Thyroid gland (tissue), 4 donors: Measurements from ENCODE around the gene ATAD3C.
"Not testable (repeated sequence)": the region's sequence is repeated elsewhere in the genome, so short reads cannot be mapped to it uniquely, and the experiment has no call there.

Experiments
- POLR2A ChIP-seq, 2 donors: fragments of 450-650 bp; IDR thresholded peaks; one replicate each; pipeline ENCODE4 v1.6.1; 2017; ENCODE audit warnings: antibody characterized with exemption in 2 of 2, mild to moderate bottlenecking in 2 of 2, moderate library complexity in 1 of 2
- TF ChIP-seq, protein P1 (sequence below), 6 experiments: fragments of 200-600 bp in 3 of 6; fragments of 450-650 bp in 3 of 6; sonication (generic) in 3 of 6; IDR thresholded peaks; one replicate each; pipeline ENCODE4 v1.5.1; 2016 to 2019; ENCODE audit warnings: antibody characterized with exemption in 6 of 6, mild to moderate bottlenecking in 2 of 6, inconsistent platforms in 1 of 6, moderate library complexity in 1 of 6

DNA sequence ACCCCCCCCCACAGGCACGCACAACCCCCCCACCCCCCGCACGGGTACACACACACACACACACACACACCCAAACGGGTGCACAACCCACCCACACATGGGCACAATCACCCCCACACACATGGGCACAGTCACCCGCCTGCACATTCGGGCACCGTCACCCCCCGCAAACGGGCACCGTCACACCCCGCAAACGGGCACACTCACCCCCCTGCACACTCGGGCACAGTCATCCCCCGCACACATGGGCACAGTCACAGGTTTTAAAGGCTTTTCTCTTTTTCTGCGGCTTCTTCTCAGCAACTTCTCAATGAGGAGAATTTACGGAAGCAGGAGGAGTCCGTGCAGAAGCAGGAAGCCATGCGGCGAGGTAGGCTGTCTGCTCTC is 69.1 kb downstream of the ATAD3C start:
- TF ChIP-seq POLR2A (IDR thresholded peaks at IDR 0.05): not testable (repeated sequence)
- TF ChIP-seq, protein P1, sequence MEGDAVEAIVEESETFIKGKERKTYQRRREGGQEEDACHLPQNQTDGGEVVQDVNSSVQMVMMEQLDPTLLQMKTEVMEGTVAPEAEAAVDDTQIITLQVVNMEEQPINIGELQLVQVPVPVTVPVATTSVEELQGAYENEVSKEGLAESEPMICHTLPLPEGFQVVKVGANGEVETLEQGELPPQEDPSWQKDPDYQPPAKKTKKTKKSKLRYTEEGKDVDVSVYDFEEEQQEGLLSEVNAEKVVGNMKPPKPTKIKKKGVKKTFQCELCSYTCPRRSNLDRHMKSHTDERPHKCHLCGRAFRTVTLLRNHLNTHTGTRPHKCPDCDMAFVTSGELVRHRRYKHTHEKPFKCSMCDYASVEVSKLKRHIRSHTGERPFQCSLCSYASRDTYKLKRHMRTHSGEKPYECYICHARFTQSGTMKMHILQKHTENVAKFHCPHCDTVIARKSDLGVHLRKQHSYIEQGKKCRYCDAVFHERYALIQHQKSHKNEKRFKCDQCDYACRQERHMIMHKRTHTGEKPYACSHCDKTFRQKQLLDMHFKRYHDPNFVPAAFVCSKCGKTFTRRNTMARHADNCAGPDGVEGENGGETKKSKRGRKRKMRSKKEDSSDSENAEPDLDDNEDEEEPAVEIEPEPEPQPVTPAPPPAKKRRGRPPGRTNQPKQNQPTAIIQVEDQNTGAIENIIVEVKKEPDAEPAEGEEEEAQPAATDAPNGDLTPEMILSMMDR (IDR thresholded peaks at IDR 0.05): not testable (repeated sequence)
